Measurements from ENCODE around the gene CEPT1. TPM values are rescaled to one million over a fixed set of nuclear protein-coding genes. Genes with fewer than 3 reads are reported as not detected.
A peak's percentile ranks its signal among the peaks of the same experiment; 100 is the strongest.

CEPT1 gene
- total RNA-seq, 1 donor from 2014 or later = 14.4 TPM

GRCh38 chr1:111190931-111191451 lies 51.0 kb downstream of the CEPT1 start:
- intact Hi-C loops (cut with micrococcal nuclease) = no loop called here
- DNase-seq = no peak
- peak; percentile 21 for ATAC-seq

DNA sequence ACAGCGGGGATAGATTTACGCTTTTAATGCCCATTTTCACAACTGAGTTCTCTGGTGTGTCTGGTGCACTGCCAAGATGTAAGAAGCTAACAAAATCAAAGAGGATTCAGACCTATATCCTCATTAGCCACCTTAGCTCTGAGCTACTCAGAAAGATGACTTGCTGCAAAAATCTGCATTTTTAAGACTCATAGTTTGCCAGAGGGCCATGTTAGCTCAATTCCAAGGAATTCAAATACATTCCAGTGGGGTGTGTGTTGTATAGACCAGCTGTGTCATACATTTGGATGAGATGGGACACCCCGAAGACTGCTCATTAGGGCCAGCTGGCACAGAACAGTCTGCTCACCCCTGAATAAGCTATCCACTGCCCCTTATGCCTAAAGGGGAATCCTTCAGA lies 51.5 kb downstream of the CEPT1 start:
- ATAC-seq = no peak
- intact Hi-C loops (cut with micrococcal nuclease) = no loop called here
- no peak for DNase-seq

DNA sequence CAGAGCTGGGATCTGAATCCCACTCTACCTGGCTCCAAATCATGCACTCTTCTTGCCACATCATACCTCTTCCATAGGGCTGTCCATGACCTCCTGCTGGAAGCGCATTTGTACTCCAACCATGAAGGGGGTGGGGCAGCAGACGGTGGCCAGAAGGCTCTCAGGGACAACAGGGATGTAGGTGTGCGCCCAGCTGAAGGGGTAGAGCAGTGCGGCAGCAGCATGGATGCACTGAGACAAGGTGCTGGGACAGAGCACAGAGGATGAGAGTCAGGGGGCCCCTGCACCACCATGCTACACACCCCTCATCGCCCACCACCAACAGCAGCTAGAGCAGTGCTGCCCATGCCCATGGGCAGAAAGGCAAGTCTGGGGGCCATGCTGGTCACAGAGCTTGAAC lies 52.1 kb downstream of the CEPT1 start:
- ATAC-seq = no peak
- DNase-seq = no peak
- intact Hi-C loops (cut with micrococcal nuclease) = no loop called here

DNA sequence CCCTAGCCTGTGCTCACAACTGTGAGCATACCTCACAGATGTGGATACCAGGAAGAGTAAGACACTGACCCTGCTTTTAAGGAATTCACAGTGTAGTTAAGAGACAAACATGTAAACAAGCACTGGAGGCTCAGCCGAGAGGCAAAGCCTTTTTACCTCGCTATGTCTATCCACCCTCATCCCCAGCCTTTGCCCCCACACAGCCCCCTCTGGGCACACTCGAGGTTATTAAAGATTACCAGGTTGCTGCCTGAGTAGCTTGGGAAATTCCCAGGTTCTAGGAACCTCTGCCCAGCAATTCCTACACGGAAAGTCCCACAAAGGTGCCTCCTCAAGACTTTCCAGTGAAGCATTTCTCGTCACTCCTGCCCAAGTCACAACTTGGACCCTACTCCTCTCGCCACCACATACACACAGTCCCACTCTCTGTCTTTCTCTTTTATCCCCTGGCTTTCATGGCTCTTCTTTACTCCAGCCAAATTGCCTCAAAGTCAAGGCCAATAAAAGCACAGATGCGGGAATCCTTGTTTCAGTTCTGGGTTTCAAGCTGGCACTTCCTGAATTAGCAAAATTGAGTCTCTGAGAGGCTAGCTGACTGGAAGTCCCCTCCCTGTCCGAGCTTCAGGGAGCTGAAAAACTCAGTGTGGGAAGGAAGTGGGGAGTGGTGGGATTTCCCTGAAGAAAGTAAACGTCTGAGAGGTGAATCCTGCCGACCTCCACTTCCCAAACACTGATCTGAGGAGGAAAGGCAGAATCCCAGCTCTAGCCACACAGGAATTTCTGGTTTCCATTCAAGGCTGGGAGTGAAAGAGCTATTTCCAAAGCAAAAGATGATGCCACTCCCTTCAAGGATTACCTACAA lies 52.9 kb downstream of the CEPT1 start:
- peak; percentile 42 for ATAC-seq
- intact Hi-C loops (cut with micrococcal nuclease) = no loop called here
- DNase-seq = no peak

- DNase-seq = no peak
- ATAC-seq = no peak
- intact Hi-C loops (cut with micrococcal nuclease) = no loop called here
These were observed 53.9 kb downstream of the CEPT1 start for GRCh38 chr1:111193712-111194480.

DNA sequence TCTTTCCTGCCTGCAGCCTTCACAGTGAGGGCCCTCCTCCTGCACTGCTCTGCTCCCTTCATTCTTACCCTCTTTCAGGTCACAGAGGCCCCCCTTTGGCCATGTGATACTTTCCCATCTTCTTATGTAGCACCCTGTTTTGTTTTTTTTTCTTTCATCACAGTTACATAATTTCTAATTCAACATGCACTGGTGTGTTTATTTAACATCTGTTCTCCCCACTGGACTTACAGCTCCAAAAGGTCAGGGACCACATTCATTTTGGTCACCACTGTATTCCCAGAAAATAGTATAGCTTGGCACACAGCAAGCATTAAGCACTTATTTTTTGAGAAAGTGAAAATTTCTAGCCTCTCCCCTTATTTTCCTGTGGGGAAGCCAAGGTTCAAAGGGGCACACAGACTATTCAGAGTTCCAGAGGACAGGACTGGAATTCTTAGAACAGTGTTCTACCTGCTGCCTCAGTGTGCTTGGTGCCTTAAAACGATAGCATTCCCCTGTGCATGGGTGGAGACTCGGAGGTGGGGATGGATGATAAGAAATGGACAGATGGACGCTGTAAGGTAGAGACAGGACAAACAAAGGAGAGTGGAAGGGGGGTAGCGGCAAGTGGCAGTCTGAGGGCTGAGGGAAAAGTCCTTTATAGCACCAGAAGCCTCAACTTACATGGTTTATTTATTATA lies 55.1 kb downstream of the CEPT1 start:
- no peak for ATAC-seq
- intact Hi-C loops (cut with micrococcal nuclease) = no loop called here

GRCh38 chr1:111196213-111196612 lies 56.2 kb downstream of the CEPT1 start:
- ATAC-seq (no peak), DNase-seq (no peak)
- intact Hi-C loops (cut with micrococcal nuclease) = no loop called here

More for the DNA sequence above, 55.1 kb downstream of the CEPT1 start:
- DNase-seq = no peak

- intact Hi-C loops (cut with micrococcal nuclease) = no loop called here
- DNase-seq (no peak), ATAC-seq (no peak)
These were observed 57.7 kb downstream of the CEPT1 start for GRCh38 chr1:111197598-111198284.

DNA sequence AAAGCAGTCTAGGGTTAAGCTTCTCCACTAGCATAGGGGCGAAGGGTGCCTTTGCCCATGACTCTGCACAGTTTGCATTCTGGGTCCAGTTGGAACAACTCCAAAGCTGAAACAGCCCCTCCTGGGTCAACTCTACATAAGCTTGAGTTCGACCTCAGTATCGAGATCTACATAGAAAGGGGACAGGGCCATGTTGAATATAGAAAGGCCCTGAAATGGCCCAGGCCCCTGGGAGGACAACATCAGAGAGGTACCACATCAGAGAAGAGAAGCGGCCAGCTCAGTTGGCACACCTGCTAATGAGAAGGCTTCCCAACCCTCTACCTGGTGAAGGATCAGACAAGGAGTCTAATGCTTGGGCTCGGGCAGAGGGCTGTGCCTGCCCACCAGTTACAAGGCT lies 58.8 kb downstream of the CEPT1 start:
- intact Hi-C loops (cut with micrococcal nuclease) = no loop called here
- no peak for ATAC-seq
- no peak for DNase-seq

DNA sequence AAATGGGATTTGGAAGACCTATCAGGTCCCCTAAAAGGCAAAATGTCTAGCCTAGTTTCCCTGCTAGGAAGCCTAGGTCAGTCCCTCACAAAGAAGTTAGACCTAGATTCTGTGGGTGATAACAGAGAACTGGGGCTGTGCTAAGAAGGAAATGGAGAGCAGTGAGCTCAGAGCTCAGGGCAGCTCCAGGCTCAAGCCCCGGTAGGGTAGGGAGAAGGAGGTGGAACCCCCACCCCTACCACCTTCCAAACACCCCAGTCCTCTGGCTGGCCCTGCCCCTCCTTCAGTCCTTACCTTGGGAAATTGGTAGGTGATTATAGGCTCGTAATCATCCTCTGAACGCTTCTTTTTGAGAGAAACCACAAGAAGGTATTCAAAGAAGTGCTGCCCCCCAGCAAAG lies 59.3 kb downstream of the CEPT1 start:
- DNase-seq (no peak), ATAC-seq (no peak)
- intact Hi-C loops (cut with micrococcal nuclease) = no loop called here

GRCh38 chr1:111199881-111200801 lies 60.1 kb downstream of the CEPT1 start, which contains the start of gene DENND2D:
TSS of gene DENND2D (minus strand) at chr1:111200646. CDS start at chr1:111200459, 187 bp downstream.
- peak; percentile 49 for ATAC-seq
- intact Hi-C loops (cut with micrococcal nuclease) = no loop called here
- peak; percentile 44 for DNase-seq

- ATAC-seq = no peak
- no peak for DNase-seq
- intact Hi-C loops (cut with micrococcal nuclease) = no loop called here
These were observed 60.8 kb downstream of the CEPT1 start for GRCh38 chr1:111200802-111201161.

DNA sequence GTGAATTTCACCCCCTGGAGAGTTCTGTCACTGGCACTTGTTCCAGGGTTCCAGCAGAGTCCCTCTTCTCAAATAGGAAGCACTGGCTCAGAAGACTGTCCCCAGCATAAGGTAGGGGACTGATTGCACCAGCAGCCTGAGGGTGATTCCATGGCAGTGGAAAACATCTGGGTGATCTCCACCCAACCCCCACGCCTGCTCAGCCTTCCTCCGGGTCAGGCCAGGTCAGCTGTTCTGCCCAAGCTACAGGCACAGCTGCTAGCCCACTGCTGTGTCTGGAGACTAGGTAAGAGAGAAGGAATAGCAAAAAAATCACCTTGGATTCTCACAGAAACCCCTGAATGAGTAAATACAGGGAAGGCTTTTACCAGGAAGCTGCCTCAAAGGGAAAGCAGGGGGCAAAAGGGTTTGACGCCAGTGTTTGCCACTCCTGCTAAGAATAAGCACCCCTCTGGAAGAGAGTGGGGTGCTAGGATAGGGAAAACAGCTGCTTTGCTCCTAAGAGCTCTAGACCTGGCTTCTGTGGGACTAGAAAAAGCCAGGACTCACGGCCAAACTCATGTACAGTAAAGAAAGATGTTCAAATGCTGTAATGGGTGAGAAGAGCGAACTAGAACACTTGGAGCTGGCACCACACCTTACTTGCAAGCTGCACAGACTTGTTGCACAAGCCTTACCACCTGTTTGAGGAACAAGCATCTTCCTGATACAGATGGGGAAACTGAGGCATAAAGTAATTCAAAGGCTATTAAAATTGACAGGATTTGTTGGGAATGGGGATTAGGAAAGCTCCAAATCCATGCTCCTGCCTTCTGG lies 61.5 kb downstream of the CEPT1 start:
- intact Hi-C loops (cut with micrococcal nuclease) = no loop called here
- ATAC-seq = no peak
- DNase-seq = peak; percentile 37

DNA sequence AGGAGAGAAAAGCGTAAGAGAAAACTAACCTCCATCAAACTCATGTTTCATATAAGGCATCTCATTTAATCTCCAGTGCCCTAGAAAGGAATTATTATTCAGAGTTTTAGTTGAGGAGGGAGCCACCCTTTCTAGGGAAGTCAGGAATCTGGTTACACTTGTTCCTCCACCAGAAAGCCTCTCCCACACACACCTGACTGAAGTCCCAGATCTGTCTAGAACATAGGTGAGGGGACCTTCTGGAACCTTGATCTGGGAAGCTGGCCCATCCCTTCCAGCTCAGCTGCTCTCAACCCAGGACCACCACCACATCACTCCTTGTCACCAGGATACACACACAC lies 62.3 kb downstream of the CEPT1 start:
- ATAC-seq (no peak), DNase-seq (no peak)
- intact Hi-C loops (cut with micrococcal nuclease) = no loop called here

DNA sequence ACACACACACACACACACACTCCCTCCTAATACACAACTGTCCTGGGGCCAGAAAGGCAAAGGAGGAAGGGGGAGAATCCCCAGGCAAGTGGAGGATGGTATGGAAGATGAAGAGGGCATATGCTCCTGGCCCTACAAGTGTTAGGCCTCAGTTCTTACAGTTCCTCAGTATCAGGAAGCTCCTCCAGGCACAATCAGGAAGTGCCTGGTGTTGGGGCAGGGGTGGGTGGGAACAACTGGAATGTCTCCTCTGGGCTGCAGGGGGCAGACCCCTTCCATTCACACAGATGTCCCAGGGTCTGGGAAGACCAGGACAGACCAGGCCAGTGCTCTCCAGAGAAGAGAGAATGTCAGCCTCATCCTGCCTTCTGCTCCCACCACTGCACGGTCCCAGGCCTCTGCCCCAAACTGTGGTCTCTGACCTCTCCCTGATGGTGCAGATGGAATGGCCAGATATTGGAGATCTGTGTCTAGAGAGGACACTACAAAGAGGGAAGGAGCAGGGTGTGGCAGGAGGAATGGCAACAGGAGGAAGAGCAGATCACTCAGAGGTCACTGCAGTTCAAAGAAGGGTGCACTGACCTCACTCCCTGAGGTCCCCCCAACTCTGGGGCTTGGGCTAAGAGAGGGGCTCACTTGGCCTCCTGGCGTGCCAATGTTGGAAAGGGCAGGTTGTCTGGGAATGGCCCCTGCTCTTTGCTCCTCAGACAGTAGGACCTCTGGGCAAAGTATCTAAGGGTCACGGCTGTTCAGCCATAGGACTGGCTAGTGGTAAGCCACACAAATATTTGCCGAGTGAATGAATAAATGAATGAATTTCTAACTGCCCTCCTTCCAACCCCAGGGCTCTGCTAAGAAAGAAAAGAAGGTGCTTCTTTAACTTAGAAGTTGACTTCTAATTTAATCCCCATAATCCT lies 62.9 kb downstream of the CEPT1 start:
- DNase-seq (no peak), ATAC-seq (no peak)
- intact Hi-C loops (cut with micrococcal nuclease) = no loop called here

DNA sequence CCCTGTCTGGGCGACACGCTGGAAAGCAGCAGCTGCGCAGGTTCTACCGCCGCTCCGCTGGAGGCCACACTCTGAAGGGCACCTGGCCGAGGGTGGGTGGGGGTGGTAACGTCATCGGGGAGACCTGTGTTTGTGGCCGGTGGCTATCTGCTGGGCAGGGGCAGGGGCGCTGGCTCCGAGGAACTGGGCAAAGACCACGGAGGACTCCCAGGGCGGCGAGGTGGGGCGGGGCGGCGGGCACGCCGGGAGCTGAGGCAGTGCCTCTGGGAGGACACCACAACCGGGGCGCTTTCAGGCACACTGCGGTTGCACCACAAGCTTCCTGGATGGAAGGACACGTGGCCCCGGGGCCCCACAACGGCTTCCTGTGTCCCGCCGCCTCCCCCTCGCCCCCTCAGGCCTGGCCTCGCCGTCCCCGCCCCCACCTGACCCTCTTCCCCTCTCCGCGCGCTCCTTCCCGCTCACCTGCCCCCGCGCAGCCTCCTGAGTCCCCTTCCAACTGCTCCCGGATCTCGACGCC lies 63.7 kb downstream of the CEPT1 start:
- ATAC-seq = peak; percentile 71
- DNase-seq = peak; percentile 83
- intact Hi-C loops (cut with micrococcal nuclease) = no loop called here
